Kidney tubule cell (primary cell): ENCODE measurements around the gene CHPF.
A peak's percentile ranks its signal among the peaks of the same experiment; 100 is the strongest.

Experiments used
- DNase-seq: peaks from one replicate; pipeline ENCODE4 v3.0.0-alpha.2; 2018; ENCODE audit warnings: low spot score

Gene CHPF

GRCh38 chr2:219512524-219513216, 30.9 kb downstream of the CHPF start:
- DNase-seq = no peak

DNA sequence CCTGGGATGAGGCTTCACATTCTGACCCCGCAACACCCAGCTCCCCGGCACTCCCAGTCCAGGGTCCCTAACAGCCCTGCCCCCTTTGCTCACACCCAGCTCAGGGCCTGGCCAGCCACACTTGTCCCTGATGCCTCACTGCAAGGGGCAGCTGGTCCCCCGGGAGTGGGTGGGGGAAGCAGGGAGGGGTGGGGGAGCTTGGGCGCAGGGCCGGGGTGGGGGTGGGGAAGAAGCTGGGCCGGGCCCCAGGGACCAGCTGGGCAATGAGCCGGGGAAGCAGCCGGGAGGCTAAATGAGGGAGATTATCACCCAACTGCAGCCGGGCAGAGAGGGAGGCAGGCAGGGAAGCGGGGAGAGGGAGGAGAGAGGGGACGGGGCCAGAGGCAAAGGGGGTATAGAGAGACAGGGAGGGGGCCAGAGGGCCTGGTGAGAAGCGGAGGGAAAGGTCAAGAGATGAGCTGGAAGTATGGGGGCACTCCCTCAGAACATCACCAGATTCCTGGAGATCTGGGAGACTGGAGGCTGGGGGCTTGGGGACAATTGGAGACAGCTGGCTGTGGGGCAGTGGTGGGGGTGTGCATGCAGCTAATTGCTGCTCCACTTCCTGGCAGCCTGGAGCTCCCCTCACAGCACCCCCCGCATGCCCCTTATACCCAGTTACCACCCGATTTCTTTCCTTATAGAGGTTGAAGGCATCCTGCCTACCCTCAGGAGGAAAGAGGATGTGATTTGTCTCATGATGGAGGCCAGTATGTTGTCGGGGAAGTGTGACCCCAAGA, 31.9 kb downstream of the CHPF start:
- DNase-seq = no peak

- no peak for DNase-seq
These were observed 33.0 kb downstream of the CHPF start for GRCh38 chr2:219510512-219511135.

- peak; percentile 45 for DNase-seq
These were observed 33.7 kb downstream of the CHPF start for GRCh38 chr2:219509780-219510511.

GRCh38 chr2:219508971-219509779, 34.4 kb downstream of the CHPF start:
- DNase-seq = no peak

GRCh38 chr2:219508444-219508734, 35.2 kb downstream of the CHPF start:
- no peak for DNase-seq

DNA sequence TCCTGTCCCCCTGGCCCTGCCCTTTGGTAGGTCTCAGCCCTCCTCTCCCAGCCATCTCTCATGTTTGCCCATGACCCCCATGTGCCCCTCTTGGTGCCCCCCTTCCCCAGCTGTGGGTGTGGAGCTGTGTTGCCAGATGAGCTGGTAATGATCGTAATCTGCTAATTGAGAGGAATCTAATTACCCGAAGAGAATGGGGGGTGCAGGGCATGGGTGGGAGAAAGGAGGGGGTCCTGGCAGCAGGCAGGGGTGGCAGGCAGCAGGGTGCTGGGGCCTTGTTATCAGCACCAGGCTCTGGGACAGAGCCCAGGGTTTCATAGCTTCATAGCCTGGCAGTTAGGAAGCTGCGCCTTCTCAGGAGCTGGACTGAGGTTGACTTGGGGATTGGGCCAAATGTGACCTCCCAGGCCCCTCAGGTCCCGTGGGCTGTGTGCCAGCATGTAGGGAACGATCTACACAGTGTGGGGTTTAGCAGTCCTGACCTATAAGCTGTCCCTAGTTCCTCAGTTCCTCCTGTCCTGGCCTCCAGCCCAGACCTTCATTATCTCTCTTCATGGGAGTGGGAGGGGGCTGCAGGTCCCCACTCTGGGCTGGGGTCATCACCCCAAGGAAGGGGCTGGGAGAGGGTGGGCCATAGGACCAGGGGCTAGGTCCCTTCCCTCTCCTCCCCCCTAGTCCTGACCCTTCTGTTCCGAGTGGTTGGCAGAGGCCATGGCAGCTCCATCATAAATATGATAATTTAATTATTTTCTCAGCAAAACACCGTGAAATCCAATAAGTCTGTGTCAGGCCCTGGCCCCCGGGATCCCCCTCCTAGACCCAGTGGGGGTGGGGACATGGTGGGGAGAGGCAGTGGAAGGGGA, 35.8 kb downstream of the CHPF start:
- DNase-seq = no peak

DNA sequence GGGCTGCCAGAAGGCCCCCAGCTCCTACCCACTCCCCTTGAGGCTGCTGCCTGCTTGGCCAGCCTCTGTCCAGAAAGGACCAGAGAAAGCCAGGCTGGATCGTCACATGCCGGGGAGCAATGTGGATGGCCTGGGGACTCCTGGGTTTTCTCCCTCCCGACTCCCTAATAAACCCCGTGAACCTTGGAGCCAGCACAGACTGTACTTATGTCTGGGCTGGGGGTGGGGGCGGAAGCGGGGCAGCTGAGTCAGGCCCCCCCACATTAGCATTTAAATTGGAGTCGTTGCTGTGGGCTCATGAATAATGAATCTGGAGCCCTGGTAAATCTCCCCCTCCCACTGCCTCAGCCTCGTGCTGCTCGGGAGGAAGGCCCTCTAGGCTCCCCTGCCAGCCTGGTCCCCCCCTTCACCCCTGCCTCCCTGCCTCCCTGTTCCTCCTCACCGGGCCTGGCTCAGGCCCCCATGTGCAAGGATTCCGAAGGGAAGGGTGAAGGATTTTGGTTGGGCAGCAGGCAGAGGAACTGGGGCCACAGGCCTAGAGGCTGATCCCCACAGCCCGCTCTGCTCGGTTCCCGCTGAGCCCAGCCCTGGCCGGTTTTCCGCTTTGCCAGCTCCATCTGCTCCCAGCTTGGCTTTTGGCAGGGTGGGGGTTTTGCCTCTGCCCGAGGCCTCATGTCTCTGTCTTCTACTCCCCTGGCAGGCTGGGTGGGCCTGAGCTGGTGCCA, 36.6 kb downstream of the CHPF start:
- no peak for DNase-seq

DNA sequence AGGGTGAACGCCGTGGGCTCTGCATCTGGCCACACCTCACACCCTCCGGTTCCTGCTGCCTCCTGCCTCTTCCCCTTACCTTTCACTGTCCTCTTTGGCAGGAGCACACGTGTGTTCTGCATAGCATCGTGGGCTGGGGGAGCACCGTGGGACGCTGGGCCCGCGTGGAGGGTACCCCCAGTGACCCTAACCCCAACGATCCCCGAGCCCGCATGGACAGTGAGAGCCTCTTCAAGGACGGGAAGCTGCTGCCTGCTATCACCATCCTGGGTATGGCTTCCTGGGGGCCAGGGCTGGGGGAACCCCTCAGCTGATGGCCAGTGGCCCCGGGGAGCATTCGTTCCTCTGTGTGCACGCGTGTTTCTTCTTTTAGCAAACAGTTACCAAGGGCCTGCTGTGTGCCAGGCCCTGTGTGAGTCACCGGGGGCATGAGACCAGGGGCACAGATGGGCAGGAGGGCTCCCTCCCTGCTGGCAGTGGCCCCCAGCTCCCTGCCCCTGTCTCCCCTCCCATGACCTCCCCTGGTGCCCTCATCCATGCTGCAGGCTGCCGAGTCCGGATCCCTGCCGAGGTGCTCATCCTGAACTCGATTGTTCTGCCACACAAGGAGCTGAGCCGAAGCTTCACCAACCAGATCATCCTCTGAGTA, 37.3 kb downstream of the CHPF start:
- DNase-seq = no peak

GRCh38 chr2:219505585-219505984, 38.0 kb downstream of the CHPF start:
- no peak for DNase-seq

- DNase-seq = peak; percentile 10
These were observed 41.0 kb downstream of the CHPF start for GRCh38 chr2:219502618-219503017.

DNA sequence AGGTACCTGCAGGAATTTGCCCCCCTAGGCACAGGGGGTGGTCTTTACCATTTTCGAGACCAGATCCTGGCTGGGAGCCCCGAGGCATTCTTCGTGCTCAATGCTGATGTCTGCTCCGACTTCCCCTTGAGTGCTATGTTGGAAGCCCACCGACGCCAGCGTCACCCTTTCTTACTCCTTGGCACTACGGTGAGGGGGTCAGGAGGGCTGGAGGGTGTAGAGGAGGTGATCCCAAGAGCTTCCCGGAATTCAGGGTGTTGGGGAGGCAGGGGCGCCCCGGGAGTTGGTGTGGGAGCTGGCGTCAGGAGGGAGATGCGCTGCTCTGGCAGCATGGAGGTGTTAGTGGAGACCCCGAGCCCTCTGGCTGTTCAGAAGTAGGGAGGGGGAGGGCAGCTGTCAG, 41.8 kb downstream of the CHPF start:
- no peak for DNase-seq

GRCh38 chr2:219500135-219500534, 43.5 kb downstream of the CHPF start:
- DNase-seq = no peak

- DNase-seq = no peak
These were observed 44.1 kb downstream of the CHPF start for GRCh38 chr2:219499555-219499954.

GRCh38 chr2:219499058-219499307, 44.6 kb downstream of the CHPF start:
- DNase-seq = no peak

DNA sequence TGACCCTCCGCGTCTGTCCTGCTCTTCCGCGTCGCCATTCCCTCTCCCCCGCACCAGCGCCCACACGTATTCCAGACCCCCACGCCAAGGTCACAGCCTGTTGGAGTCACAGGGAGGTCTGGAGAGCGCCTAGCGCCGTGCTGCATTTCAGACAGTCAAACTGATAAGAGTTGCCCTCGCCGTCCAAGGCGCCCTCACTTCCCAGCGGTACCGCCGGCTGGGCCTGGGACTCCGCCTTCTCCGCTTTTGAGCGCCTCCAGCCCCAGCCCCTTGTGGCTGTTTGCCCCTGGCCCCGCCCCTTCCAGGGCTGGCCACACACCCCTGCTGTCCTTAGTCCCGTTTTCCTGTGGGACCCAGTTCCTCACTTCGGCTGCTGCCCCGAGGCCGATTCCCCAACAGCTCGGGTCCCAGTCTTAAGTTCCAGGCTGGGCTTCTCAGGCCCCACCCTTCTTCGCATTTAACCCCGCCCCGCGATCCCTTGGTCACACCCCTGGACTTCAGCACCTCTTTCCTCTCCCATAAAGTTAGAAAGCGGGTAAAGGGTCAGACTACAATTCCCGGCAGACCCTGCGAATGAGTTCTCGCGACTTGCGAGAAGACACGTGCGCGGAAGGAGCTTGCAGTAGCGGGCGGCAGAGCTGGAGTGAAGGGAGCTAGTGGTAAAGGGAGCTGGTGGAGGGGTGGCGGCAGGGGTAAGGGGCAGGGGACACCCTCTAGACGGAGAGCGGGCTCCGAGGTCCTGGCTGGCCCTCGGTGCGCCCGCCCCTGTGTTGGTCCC, 45.1 kb downstream of the CHPF start, which contains the start of gene GMPPA:
Gene GMPPA (plus strand): TSS at position 612 of the 778 bp plus-strand sequence. CDS start 1,085 bp downstream, outside the sequence.
- peak; percentile 98 for DNase-seq

DNA sequence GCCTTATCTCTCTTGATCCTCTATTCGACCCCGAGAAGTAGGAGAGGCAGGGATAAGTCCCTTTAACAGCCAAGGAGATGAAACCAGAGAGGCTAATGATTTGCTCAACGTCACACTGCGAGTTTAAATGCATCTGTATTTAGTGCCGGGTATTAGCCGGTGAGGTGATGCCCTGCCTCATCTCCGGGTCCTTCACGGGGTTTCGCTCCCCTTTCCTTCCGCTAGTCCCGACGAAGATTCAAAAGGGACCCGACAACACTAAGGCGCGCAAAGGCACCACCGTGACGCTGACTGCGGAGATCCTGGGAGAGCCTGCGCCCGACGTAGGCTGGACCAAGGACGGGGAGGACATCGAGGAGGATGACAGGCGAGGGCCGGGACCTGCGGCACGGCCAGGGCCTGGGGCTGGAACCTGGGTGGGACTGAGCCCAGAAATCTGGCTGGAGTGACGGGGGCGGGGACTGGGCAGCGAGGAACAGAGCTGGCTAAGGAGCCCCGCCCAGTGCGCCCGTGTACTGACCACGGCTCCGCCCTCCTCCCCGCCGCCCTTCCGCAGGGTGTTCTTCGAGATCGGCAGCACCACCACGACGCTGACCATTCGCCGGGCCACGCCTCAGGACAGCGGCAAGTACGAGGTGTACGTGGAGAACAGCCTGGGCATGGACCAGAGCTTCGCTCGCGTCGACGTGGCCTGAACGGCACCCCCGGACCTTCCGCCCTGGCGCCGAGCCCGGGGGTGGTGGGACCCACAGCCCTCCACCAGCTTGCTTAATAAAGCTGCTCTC, 45.9 kb downstream of the CHPF start:
- DNase-seq = peak; percentile 84

DNA sequence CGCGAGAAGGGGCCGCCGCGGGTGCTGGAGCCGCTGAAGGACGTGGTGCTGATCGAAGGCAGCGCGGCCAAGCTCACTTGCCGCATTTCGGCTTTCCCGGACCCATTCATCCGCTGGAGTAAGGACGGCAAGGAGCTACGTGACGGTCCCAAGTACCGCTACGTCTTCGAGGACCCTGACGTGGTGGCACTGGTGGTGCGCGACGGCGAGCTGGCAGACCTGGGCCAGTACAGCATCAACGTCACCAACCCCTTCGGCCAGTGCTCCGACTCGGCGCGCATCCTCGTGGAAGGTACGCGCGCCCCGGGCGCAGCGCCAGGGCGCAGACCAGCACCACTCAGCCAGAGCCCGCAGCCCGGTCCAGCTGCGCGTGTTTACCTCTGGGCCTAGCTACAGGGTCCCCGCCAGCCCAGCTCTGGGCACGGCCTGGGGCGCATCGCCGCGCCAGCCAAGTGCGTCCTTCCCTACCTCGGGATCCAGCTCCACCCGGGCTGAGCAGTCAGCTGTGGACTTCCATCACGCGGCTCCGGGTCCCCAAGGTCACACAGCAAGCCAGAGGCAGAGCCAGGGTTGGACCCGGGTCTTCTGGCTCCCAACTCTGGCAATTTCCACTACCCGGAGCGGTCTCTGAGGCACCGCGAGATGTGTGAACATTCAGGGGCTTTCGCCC, 46.6 kb downstream of the CHPF start:
- no peak for DNase-seq
